Ascending aorta (tissue), 2 donors: ENCODE data around the gene TTC39C. TPM values are rescaled to one million over a fixed set of nuclear protein-coding genes. Genes with fewer than 3 reads are reported as not detected.

Experiments used
- DNase-seq, 2 donors: peaks; one replicate each; pipeline ENCODE4 v3.0.0-alpha.2; 2019; ENCODE audit warnings: low spot score in 2 of 2
- H3K27ac ChIP-seq, 2 donors: fragments of 200-600 bp; sonication (generic); one replicate each; pipeline ENCODE4 v1.5.1; 2016 to 2017; ENCODE audit warnings: mild to moderate bottlenecking in 1 of 2
- H3K27me3 ChIP-seq: fragments of 200-600 bp; sonication (generic); one replicate; pipeline ENCODE4 v1.5.1; 2017
- H3K36me3 ChIP-seq, 2 donors: fragments of 200-600 bp; sonication (generic); one replicate each; pipeline ENCODE4 v1.5.1; 2016
- H3K4me1 ChIP-seq, 2 donors: fragments of 200-600 bp; sonication (generic); one replicate each; pipeline ENCODE4 v1.5.1; 2016 to 2017; ENCODE audit warnings: mild to moderate bottlenecking in 1 of 2
- H3K4me3 ChIP-seq, 2 donors: fragments of 200-600 bp; sonication (generic); one replicate each; pipeline ENCODE4 v1.5.1; 2016 to 2017; ENCODE audit warnings: mild to moderate bottlenecking in 1 of 2
- H3K9me3 ChIP-seq, 2 donors: fragments of 200-600 bp; sonication (generic); one replicate each; pipeline ENCODE4 v1.5.1; 2016
- CTCF ChIP-seq, 3 experiments: fragments of 200-600 bp in 2 of 3; fragments of 450-650 bp in 1 of 3; sonication (generic) in 2 of 3; IDR thresholded peaks; one replicate each; pipeline ENCODE4 v1.5.1; 2016 to 2019; ENCODE audit warnings: antibody characterized with exemption in 3 of 3, mild to moderate bottlenecking in 1 of 3, moderate library complexity in 1 of 3
- intact Hi-C: fragments of 100-400 bp; cut with DNase I; formaldehyde crosslinking; loops from one replicate; pipeline ENCODE4 v1.15.1; 2023
- total RNA-seq: library from RNA; depleted of rRNA; stranded (reverse); fragments of >200 nt; gene quantifications from one replicate; pipeline ENCODE4 v1.1.0, GENCODE V29; 2016

TTC39C gene
- total RNA-seq, 1 donor from 2014 or later = 18.2 TPM

DNA sequence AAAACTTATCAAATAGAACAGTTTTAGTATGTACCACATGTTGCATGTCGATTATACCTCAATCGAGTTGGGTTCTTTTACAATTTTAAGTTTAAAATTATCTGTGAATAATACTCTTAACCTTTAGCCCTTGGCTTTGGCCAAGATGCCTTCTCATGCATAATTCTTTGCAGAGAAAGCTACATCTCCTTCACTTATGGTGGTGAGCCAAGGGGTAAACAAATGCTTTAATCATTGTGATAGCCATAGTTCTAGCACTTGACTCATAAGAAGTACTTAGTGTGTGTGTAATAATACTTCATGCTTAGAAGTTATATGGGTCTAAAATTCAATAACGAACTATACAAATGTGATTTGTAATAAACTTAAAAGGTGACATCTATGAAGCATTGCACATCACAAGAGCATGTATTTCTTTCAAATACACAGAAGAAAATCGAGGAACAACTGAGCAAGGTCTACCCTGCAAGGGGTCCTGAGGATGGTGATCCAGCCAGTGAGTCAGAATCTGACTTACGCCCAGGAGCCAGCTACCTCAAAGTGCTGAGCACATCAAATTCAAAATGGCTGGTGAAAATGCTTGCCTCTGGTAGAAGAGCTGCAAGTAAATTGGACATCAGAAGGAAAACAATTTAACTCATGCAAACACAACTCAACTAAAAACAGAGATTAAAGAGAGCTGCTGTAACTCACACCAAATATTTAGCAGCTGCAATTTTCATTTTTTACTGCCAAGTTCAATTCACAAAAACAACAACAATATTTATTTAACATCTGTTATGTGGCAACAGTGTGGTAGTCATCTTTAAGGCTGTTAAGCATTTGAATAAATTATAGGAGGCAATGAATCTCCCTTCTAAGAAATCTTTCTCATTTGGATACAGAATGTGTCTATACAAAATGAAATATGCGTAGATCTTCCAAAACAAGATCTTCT, 23.8 kb upstream of the TTC39C start:
- intact Hi-C loops = no loop called here
- H3K36me3 ChIP-seq = no peaks in the 10 kb centered on the region
- H3K27ac ChIP-seq = no peak overlapping the region
- no peak for DNase-seq
- H3K9me3 ChIP-seq = no peaks in the 10 kb centered on the region
- no peak for TF ChIP-seq CTCF (IDR thresholded peaks at IDR 0.05)
- H3K4me3 ChIP-seq = no peak overlapping the region
- H3K4me1 ChIP-seq = peaks cover 0 to 4% of the 10 kb centered on the region in 2 donors
- no peaks in the 10 kb centered on the region for H3K27me3 ChIP-seq

DNA sequence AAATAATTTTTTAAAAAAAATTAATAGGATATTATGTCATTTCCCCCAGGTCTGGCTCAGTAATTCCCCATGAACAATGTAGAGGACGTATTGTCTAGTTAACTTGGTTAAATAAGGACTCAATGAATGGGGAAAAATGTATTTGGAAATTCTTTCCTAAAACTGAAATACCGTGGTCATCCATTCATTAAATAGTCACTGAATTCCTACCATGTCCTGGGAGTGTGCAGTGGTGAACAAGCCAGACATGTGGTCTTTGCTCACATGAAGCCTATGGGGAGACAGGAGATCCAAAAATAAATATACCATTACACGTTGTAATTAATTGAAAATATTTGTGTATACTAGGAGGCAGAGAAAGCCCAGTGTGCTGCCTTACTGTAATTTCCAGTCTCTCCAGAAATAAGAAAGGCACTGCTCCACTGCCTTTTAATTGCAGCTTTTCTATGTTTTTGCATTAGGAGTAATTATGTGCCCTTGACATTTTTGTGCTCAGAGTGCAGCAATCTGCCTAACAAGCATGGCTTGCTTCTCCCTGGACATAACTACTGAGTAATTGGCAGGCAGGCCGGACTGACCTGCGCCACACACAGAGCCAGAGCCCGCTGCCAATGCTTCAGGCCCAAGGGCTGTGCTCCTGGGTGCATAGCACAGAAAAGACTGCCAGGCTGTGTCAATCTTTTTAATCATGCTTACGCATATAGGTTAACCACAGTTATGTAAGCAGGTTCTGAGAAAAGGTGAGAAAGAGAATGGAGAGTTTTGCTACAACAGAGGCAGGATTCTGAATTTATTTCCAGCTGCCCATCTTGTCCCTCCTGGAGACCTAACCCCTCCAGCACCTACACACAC, 22.2 kb upstream of the TTC39C start:
- TF ChIP-seq CTCF (IDR thresholded peaks at IDR 0.05) = no peak
- peaks cover 0 to 4% of the 10 kb centered on the region in 2 donors for H3K4me1 ChIP-seq
- intact Hi-C loops = no loop called here
- no peak overlapping the region for H3K27ac ChIP-seq
- DNase-seq = no peak
- no peak overlapping the region for H3K4me3 ChIP-seq
- no peaks in the 10 kb centered on the region for H3K27me3 ChIP-seq
- H3K36me3 ChIP-seq = no peaks in the 10 kb centered on the region
- no peaks in the 10 kb centered on the region for H3K9me3 ChIP-seq

GRCh38 chr18:23992941-23993280, 21.6 kb upstream of the TTC39C start:
- H3K27ac ChIP-seq = no peak overlapping the region
- H3K36me3 ChIP-seq = no peaks in the 10 kb centered on the region
- no peak for DNase-seq
- peaks cover 0 to 4% of the 10 kb centered on the region in 2 donors for H3K4me1 ChIP-seq
- H3K4me3 ChIP-seq = no peak overlapping the region
- intact Hi-C loops = no loop called here
- no peak for TF ChIP-seq CTCF (IDR thresholded peaks at IDR 0.05)
- no peaks in the 10 kb centered on the region for H3K9me3 ChIP-seq
- H3K27me3 ChIP-seq = no peaks in the 10 kb centered on the region

- Histone ChIP-seq H3K9me3 (no peaks in the 10 kb centered on the region), H3K27ac (no peak overlapping the region), H3K4me3 (no peak overlapping the region), H3K27me3 (no peaks in the 10 kb centered on the region), H3K4me1 (peaks cover 0 to 4% of the 10 kb centered on the region in 2 donors), H3K36me3 (no peaks in the 10 kb centered on the region)
- TF ChIP-seq CTCF (IDR thresholded peaks at IDR 0.05) = no peak
- peak in 1 of 2 donors; percentile 27 for DNase-seq
- intact Hi-C loops = no loop called here
Observed at GRCh38 chr18:23994361-23994902, 20.1 kb upstream of the TTC39C start.

GRCh38 chr18:23995180-23995579, 19.4 kb upstream of the TTC39C start:
- no peak overlapping the region for H3K27ac ChIP-seq

More at GRCh38 chr18:23995180-23995579, 19.4 kb upstream of the TTC39C start:
- Histone ChIP-seq H3K4me3 (no peak overlapping the region), H3K36me3 (no peaks in the 10 kb centered on the region), H3K9me3 (no peaks in the 10 kb centered on the region), H3K4me1 (peaks cover 0 to 4% of the 10 kb centered on the region in 2 donors), H3K27me3 (no peaks in the 10 kb centered on the region)
- no peak for DNase-seq
- no peak for TF ChIP-seq CTCF (IDR thresholded peaks at IDR 0.05)
- intact Hi-C loops = no loop called here
